Fibroblast of villous mesenchyme (primary cell): ENCODE data around the gene BFSP2. TPM values are rescaled to one million over a fixed set of nuclear protein-coding genes. Genes with fewer than 3 reads are reported as not detected.

ENCODE experiments used
- DNase-seq: peaks from one replicate; pipeline ENCODE4 v3.0.0-alpha.2; 2010; ENCODE audit warnings: low read depth
- H3K4me3 ChIP-seq: 2 replicates; pipeline ENCODE4 v1.5.1; 2011; ENCODE audit warnings: low read depth, mild to moderate bottlenecking, low read length
- total RNA-seq: library from RNA; depleted of rRNA; stranded (reverse); fragments of >200 nt; gene quantifications from 2 replicates; pipeline ENCODE4 v1.2.3, GENCODE V29; 2012
- TF ChIP-seq, protein P1 (sequence below): IDR thresholded peaks from 2 replicates; pipeline ENCODE4 v1.5.1; 2012; ENCODE audit warnings: low read depth, mild to moderate bottlenecking, low read length; ENCODE audit not compliant: insufficient read depth

Gene BFSP2
- total RNA-seq, 1 donor: not detected

DNA sequence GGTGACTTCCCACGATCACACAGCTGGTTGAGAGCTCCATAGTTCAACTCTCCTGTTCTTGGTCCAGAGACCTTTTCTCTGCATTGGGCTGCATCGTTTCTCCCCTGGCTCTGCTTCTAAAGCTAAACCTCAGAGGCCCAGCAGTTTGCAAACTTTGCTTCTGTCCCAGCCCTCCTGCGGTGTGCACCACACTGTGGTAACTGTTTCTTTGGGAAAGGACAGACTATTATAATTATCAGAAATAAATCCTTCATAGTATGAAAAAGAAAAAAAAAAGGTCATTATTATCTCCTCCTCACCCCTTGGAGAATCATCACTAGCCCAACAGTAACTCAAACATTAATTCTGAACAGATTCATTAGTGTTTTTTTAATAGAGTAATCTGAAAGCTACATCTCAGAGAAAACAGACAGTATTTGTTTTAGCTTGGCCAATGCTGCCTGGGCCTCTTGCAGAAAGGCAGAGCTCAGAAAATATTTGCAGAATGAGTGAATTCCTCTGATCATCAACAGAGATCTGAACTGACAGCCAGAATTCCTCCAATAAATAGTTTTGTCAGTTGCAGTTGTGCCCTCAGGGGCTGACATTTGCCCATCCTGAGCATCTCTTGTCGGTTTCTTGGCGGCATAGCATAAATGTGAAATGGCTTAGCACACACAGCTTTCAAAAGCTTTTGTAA, 52.9 kb downstream of the BFSP2 start:
- TF ChIP-seq, protein P1, sequence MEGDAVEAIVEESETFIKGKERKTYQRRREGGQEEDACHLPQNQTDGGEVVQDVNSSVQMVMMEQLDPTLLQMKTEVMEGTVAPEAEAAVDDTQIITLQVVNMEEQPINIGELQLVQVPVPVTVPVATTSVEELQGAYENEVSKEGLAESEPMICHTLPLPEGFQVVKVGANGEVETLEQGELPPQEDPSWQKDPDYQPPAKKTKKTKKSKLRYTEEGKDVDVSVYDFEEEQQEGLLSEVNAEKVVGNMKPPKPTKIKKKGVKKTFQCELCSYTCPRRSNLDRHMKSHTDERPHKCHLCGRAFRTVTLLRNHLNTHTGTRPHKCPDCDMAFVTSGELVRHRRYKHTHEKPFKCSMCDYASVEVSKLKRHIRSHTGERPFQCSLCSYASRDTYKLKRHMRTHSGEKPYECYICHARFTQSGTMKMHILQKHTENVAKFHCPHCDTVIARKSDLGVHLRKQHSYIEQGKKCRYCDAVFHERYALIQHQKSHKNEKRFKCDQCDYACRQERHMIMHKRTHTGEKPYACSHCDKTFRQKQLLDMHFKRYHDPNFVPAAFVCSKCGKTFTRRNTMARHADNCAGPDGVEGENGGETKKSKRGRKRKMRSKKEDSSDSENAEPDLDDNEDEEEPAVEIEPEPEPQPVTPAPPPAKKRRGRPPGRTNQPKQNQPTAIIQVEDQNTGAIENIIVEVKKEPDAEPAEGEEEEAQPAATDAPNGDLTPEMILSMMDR: no peak
- H3K4me3 ChIP-seq: no peak overlapping the region
- DNase-seq: no peak

GRCh38 chr3:133453383-133453782, 53.5 kb downstream of the BFSP2 start:
- no peak for DNase-seq
- TF ChIP-seq, protein P1: no peak
- H3K4me3 ChIP-seq: no peak overlapping the region

DNA sequence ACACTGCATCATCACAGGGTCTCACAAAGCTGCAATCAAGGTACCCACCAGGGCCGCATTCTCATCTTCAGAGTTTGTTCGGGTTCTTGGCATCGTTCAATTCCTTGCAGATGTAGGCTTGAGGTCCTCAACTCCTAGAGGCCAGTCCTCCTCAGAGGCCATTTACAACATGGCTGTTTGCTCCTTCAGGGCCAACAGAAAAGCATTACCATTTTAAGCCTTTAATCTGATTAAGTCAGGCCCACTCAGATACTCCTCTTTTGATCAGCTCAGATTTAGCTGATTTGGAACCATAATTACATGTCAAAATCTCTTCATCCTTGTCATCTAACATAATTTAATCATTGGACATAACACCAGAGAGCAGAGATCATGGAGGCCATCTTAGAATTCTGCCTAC, 55.4 kb downstream of the BFSP2 start:
- TF ChIP-seq, protein P1: no peak
- H3K4me3 ChIP-seq: no peak overlapping the region
- DNase-seq: no peak

DNA sequence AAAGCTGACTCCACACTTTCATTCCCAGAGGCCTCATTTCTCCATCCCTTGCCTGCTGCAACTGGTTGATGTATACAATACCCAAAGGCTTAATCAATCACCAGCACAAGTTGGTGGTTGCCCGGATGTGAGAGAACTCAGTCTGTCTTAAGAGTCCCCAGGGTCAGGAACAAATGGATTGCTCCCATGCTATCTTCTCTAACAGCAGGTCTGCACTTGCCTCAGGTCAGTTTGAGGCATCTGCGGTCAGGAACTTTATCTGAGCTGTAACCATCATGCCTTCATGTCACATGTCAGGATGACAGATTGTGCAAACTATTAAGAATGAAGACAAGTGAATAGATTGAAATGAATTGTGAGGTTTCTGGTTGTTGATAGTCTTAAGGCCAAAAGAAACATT, 56.1 kb downstream of the BFSP2 start:
- H3K4me3 ChIP-seq: no peak overlapping the region
- TF ChIP-seq, protein P1: no peak
- DNase-seq: no peak

DNA sequence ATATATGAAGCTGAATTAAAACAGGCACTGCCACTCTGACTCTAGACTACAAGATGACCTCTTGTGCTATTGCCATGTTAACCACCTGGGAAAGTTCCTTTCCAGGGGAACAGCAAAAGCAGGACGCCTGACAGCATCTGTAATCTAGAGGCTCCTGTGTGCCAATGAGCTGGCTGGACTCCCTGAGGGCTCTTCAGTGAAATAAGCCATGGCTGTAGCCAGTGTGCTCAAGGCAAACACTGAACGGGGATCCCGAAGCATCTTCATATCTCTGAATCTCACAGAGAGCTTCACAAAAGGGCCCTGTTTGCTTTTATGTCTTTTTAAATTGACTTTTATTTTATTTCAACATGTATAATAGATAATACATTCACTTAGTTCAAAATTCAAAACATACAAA, 57.2 kb downstream of the BFSP2 start:
- no peak for DNase-seq
- no peak overlapping the region for H3K4me3 ChIP-seq
- TF ChIP-seq, protein P1: no peak

- H3K4me3 ChIP-seq: no peak overlapping the region
- DNase-seq: no peak
- TF ChIP-seq, protein P1: no peak
Observed at GRCh38 chr3:133457465-133458067, 57.7 kb downstream of the BFSP2 start.
